ENCODE results near the gene RENBP. TPM values are rescaled to one million over a fixed set of nuclear protein-coding genes. Genes with fewer than 3 reads are reported as not detected.

The RENBP gene
- total and polyA plus RNA-seq, 4 donors, result 1.0 to 7.9 (median 7.0) TPM

GRCh38 chrX:153968255-153968654 is 23.8 kb upstream of the RENBP start:
- peak overlapping the region in 1 of 2 donors; percentile 54 for H3K27ac ChIP-seq (ENCODE audit: low read depth in 1 of 2, low read length in 2 of 2)
- DNase-seq (ENCODE audit: low spot score), result no peak
- no peaks in the 10 kb centered on the region for H3K9me3 ChIP-seq (ENCODE audit: control insufficient read depth in 4 of 4, low read length in 3 of 4)
- no peaks in the 10 kb centered on the region for H3K27me3 ChIP-seq (ENCODE audit: control insufficient read depth in 4 of 4, insufficient read depth in 4 of 4, low read length in 3 of 4)
- H3K4me3 ChIP-seq (ENCODE audit: low read depth in 1 of 3, low read length in 3 of 3), result no peak overlapping the region
- H3K9ac ChIP-seq (ENCODE audit: low read depth in 1 of 2, low read length in 2 of 2), result no peak overlapping the region
- peaks cover 10 to 53% (median 43%) of the 10 kb centered on the region in 4 donors for H3K4me1 ChIP-seq (ENCODE audit: control insufficient read depth in 4 of 4, insufficient read depth in 4 of 4, low read length in 3 of 4)
- H3K36me3 ChIP-seq (ENCODE audit: control insufficient read depth in 4 of 4, insufficient read depth in 3 of 4, low read depth in 1 of 4, low read length in 3 of 4), result peaks cover 0 to 11% (median 4%) of the 10 kb centered on the region in 4 donors
- TF ChIP-seq FOXA2 (IDR thresholded peaks at IDR 0.05), result no peak
- TF ChIP-seq RAD21 (IDR thresholded peaks at IDR 0.05), result no peak
- TF ChIP-seq, protein P1, sequence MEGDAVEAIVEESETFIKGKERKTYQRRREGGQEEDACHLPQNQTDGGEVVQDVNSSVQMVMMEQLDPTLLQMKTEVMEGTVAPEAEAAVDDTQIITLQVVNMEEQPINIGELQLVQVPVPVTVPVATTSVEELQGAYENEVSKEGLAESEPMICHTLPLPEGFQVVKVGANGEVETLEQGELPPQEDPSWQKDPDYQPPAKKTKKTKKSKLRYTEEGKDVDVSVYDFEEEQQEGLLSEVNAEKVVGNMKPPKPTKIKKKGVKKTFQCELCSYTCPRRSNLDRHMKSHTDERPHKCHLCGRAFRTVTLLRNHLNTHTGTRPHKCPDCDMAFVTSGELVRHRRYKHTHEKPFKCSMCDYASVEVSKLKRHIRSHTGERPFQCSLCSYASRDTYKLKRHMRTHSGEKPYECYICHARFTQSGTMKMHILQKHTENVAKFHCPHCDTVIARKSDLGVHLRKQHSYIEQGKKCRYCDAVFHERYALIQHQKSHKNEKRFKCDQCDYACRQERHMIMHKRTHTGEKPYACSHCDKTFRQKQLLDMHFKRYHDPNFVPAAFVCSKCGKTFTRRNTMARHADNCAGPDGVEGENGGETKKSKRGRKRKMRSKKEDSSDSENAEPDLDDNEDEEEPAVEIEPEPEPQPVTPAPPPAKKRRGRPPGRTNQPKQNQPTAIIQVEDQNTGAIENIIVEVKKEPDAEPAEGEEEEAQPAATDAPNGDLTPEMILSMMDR (IDR thresholded peaks at IDR 0.05; ENCODE audit: low read depth, low read length, missing input control), result no peak
- TF ChIP-seq FOXA1 (IDR thresholded peaks at IDR 0.05), result no peak
- TF ChIP-seq, protein P2, sequence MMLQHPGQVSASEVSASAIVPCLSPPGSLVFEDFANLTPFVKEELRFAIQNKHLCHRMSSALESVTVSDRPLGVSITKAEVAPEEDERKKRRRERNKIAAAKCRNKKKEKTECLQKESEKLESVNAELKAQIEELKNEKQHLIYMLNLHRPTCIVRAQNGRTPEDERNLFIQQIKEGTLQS (IDR thresholded peaks at IDR 0.05), result no peak
- TF ChIP-seq, protein P3, sequence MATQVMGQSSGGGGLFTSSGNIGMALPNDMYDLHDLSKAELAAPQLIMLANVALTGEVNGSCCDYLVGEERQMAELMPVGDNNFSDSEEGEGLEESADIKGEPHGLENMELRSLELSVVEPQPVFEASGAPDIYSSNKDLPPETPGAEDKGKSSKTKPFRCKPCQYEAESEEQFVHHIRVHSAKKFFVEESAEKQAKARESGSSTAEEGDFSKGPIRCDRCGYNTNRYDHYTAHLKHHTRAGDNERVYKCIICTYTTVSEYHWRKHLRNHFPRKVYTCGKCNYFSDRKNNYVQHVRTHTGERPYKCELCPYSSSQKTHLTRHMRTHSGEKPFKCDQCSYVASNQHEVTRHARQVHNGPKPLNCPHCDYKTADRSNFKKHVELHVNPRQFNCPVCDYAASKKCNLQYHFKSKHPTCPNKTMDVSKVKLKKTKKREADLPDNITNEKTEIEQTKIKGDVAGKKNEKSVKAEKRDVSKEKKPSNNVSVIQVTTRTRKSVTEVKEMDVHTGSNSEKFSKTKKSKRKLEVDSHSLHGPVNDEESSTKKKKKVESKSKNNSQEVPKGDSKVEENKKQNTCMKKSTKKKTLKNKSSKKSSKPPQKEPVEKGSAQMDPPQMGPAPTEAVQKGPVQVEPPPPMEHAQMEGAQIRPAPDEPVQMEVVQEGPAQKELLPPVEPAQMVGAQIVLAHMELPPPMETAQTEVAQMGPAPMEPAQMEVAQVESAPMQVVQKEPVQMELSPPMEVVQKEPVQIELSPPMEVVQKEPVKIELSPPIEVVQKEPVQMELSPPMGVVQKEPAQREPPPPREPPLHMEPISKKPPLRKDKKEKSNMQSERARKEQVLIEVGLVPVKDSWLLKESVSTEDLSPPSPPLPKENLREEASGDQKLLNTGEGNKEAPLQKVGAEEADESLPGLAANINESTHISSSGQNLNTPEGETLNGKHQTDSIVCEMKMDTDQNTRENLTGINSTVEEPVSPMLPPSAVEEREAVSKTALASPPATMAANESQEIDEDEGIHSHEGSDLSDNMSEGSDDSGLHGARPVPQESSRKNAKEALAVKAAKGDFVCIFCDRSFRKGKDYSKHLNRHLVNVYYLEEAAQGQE (IDR thresholded peaks at IDR 0.05), result no peak
- TF ChIP-seq GABPA (IDR thresholded peaks at IDR 0.05 in 1 of 2, conservative IDR thresholded peaks at IDR 0.05 in 1 of 2), result no peak
- TF ChIP-seq YY1 (IDR thresholded peaks at IDR 0.05), result no peak
- no peak for TF ChIP-seq HNF4G (IDR thresholded peaks at IDR 0.05)
- TF ChIP-seq RXRA (IDR thresholded peaks at IDR 0.05), result no peak
- WGBS, result 65% methylated on average over 9 of the region's 9 CpGs

GRCh38 chrX:153967536-153968224 is 23.2 kb upstream of the RENBP start:
- H3K4me1 ChIP-seq (ENCODE audit: control insufficient read depth in 4 of 4, insufficient read depth in 4 of 4, low read length in 3 of 4), result peaks cover 10 to 52% (median 41%) of the 10 kb centered on the region in 4 donors
- whole genome bisulfite sequencing, result 62% methylated on average over 16 of the region's 16 CpGs
- peak overlapping the region; percentile 54 to 55 for H3K27ac ChIP-seq (ENCODE audit: low read depth in 1 of 2, low read length in 2 of 2)
- no peak overlapping the region for H3K9ac ChIP-seq (ENCODE audit: low read depth in 1 of 2, low read length in 2 of 2)
- TF ChIP-seq TAF1 (conservative IDR thresholded peaks at IDR 0.05) (no peak), RAD21 (IDR thresholded peaks at IDR 0.05) (no peak), GABPA (IDR thresholded peaks at IDR 0.05 in 1 of 2, conservative IDR thresholded peaks at IDR 0.05 in 1 of 2) (no peak), HNF4A (conservative IDR thresholded peaks at IDR 0.05) (no peak), MAX (IDR thresholded peaks at IDR 0.05) (no peak), FOXA1 (IDR thresholded peaks at IDR 0.05) (no peak), EGR1 (IDR thresholded peaks at IDR 0.05; ENCODE audit: low read depth in 2 of 2) (no peak)
- TF ChIP-seq, protein P3 (IDR thresholded peaks at IDR 0.05), result no peak
- TF ChIP-seq, protein P1 (IDR thresholded peaks at IDR 0.05; ENCODE audit: low read depth, low read length, missing input control), result no peak
- TF ChIP-seq, protein P4, sequence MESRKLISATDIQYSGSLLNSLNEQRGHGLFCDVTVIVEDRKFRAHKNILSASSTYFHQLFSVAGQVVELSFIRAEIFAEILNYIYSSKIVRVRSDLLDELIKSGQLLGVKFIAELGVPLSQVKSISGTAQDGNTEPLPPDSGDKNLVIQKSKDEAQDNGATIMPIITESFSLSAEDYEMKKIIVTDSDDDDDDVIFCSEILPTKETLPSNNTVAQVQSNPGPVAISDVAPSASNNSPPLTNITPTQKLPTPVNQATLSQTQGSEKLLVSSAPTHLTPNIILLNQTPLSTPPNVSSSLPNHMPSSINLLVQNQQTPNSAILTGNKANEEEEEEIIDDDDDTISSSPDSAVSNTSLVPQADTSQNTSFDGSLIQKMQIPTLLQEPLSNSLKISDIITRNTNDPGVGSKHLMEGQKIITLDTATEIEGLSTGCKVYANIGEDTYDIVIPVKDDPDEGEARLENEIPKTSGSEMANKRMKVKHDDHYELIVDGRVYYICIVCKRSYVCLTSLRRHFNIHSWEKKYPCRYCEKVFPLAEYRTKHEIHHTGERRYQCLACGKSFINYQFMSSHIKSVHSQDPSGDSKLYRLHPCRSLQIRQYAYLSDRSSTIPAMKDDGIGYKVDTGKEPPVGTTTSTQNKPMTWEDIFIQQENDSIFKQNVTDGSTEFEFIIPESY (IDR thresholded peaks at IDR 0.05), result no peak
- peaks cover 0 to 17% (median 6%) of the 10 kb centered on the region in 4 donors for H3K36me3 ChIP-seq (ENCODE audit: control insufficient read depth in 4 of 4, insufficient read depth in 3 of 4, low read depth in 1 of 4, low read length in 3 of 4)
- no peaks in the 10 kb centered on the region for H3K27me3 ChIP-seq (ENCODE audit: control insufficient read depth in 4 of 4, insufficient read depth in 4 of 4, low read length in 3 of 4)
- no peaks in the 10 kb centered on the region for H3K9me3 ChIP-seq (ENCODE audit: control insufficient read depth in 4 of 4, low read length in 3 of 4)
- no peak for DNase-seq (ENCODE audit: low spot score)
- no peak overlapping the region for H3K4me3 ChIP-seq (ENCODE audit: low read depth in 1 of 3, low read length in 3 of 3)

All from liver (tissue), 9 donors.